Hematopoietic multipotent progenitor cell treated with erythropoietin and hydrocortisone succinate and interleukin-3 and kit ligand, for 4 days (in vitro differentiated cells): Measurements from ENCODE around the gene KEAP1.
A peak's percentile ranks its signal among the peaks of the same experiment; 100 is the strongest.
"Not testable (repeated sequence)": the region's sequence is repeated elsewhere in the genome, so short reads cannot be mapped to it uniquely, and the experiment has no call there.

Source experiments
- DNase-seq: peaks from one replicate; pipeline ENCODE4 v3.0.0-alpha.2; 2015

Gene KEAP1

DNA sequence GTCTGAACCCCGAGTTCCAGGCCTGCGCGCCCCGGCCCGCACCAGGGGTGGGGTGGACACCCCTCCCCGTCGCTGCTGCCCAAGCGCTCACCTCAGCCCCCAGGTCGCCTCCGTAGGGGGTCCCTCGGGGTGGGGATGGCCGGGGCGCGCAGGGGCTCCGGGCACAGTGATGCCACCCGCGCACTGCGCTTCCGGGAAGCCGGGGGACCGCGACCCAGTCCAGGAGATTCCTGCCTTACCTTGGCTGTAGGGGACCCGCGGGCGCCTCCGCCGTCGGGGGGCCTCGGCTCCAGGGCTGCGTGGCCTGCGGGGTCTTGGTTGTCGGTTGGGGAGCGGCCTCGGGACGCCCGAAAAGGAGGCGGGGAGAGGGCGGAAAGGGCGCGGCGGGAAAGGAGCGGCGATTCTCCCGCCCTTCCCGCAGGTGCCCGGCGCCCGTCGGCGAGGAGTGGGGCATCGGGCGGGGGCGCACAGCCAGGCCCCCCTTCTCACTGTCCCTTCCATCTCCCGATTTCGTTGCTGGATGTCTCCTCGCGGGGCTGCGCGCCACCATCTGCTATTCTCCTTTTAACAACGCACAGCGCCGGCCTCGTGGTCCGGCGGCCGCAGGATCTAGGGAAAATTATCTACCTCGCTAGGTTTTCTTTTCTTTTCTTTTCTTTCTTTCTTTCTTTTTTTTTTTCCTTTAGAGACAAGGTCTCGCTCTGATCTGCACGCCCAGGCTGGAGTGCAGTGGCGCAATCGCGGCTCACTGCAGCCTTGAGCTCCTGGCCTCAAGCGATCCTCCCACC lies at the start of gene KEAP1:
TSS of gene KEAP1 (minus strand) at position 355 of the 788 bp plus-strand sequence. CDS start 3,323 bp downstream, outside the sequence.
- DNase-seq = peak; percentile 82

DNA sequence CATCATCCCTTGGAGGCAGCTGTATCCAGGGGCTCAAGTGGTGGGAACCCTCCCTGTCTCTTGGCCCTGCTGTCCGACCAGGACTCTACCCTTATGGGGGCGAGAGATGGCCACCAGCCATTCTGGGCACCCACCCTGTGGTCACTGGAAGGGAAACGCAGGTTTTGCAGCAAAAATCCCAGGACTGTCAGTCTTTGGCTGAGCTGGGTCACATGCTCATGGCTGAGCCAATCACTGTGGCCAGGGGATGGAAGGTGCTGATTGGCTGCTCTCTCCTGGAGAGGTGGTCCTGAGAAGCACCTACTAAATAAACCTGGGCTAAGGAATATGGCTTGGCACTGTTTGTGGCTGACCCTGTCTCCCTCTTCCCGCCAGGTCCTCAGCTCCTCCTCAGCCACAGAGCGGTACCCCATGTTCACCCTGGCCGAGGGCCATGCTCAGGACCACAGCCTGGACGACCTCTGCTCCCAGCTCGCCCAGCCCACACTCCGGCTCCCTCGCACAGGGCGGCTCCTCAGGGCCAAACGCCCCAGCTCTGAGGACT lies 49.4 kb upstream of the KEAP1 start:
- DNase-seq = peak; percentile 75

DNA sequence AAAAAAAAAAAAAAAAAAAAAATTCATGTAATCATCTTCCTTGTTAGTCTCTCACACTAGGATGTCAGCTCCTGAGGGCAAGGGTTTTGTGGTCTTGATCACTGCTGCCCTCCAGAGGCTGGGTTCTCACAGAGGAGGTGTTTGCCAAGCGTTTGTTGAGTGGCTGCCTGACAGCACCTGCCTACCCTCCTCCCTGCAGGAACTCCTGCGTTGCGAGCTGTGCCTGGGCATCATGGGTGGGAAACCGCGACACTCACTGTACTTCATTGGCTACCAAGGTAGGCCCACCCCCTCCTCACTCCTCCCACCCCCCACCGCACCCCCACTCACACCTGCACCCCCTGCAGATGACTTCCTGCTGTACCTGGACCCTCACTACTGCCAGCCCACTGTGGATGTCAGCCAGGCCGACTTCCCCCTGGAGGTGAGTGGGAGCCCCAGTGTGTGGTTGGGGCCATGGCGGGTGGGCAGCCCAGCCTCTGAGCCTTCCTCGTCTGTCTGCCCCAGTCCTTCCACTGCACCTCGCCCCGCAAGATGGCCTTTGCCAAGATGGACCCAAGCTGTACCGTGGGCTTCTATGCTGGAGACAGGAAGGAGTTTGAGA lies 48.6 kb upstream of the KEAP1 start:
- DNase-seq = peak; percentile 90

DNA sequence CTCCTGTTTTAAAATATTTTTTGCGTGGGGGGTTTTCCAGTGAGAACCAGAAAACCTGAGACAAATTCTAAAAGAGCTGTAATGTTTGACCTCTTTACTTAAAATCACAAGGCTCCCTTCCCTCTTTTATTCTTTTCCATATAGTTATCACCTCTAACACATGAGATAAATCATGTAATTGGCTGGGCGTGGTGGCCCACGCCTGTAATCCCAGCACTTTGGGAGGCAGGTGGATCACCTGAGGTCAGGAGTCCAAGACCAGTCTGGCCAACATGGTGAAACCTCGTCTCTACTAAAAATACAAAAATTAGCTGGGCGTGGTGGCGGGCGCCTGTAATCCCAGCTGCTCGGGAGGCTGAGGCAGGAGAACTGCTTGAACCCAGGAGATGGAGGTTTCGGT lies 47.9 kb upstream of the KEAP1 start:
- DNase-seq = not testable (repeated sequence)

DNA sequence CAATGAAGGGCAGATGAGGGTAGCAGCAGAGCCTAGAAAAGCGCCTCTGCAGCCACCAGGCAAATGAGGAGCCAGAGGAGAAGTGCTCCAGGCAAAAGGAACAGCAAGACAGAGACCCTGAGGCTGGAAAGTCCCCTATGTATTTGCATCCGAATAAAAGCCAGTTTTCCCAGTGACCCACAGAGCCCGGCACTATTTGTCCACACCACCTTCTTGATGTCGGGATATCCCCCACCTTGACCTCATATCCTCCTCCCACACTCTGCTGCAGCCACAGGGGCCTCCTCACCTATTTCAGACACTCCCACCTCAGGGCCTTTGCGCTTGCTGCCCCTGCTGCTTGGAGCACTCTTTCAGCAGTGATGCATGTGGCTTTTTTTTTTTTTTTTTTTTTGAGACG lies 47.2 kb upstream of the KEAP1 start:
- DNase-seq = no peak

DNA sequence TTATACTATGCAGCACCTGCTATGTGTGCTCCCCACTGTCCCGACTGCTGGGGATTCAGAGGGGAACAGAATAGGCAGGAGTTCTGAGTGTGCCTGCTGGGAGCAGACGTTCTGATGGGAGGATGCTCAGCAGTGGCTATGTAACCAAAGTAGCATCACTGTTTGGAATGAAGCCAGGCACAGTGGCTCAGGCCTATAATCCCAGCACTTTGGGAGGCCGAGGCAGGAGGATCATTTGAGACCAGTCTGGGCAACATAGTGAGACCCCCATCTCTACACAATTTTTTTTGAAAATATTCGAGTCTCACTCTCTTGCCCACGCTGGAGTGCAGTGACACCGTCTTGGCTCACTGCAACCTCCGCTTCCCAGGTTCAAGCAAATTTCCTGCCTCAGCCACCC lies 46.6 kb upstream of the KEAP1 start:
- no peak for DNase-seq

DNA sequence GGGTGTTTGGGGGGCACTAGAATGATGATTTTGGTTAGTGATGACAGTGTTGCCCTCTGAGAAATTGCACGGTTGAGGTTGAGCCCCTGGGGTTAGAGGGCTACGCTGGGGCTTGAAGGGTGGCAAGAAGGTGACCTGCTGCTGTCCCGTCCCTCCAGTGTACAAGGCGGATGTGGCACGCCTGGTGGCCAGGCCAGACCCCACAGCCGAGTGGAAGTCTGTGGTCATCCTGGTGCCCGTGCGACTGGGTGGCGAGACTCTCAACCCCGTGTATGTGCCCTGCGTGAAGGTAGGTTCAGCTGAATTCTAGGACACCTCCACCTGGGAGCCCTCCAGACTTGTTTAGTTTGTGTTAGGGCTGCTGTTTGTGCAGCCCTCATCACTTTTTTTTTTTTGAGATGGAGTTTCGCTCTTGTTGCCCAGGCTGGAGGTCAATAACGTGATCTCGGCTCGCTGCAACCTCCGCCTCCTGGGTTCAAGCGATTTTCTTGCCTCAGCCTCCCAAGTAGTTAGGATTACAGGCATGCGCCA lies 45.7 kb upstream of the KEAP1 start:
- DNase-seq = no peak

DNA sequence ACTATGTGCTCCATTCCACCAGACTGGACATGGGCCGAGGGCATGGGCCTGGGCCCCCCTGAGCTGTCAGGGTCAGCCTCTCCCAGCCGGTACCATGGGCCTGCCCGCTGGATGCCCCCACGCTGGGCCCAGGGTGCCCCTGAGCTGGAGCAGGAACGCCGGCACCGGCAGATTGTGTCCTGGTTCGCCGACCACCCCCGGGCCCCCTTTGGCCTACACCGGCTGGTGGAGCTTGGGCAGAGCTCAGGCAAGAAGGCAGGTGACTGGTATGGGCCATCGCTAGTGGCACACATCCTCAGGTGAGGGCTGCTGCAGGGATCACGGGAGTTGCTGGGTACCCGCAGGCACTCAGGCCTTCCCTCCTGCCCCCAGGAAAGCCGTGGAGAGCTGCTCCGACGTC lies 43.7 kb upstream of the KEAP1 start:
- no peak for DNase-seq

DNA sequence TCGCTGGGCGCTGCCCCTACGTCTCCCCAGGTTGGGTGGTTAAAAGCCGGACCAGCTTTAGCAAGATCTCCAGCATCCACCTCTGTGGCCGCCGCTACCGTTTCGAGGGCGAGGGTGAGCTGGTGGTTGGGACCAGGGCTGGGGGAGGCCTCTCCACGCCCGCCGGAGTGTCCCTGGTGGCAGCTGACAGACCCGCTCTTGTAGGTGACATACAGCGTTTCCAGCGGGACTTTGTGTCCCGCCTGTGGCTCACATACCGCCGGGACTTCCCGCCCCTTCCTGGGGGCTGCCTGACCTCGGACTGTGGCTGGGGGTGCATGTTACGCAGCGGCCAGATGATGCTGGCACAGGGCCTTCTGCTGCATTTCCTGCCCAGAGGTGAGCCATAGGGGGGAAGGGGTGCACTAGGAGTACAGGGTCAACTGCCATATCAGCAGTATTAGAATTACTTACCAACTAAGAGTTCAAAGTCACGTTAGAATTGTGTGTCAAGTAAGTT lies 41.6 kb upstream of the KEAP1 start:
- peak; percentile 41 for DNase-seq

DNA sequence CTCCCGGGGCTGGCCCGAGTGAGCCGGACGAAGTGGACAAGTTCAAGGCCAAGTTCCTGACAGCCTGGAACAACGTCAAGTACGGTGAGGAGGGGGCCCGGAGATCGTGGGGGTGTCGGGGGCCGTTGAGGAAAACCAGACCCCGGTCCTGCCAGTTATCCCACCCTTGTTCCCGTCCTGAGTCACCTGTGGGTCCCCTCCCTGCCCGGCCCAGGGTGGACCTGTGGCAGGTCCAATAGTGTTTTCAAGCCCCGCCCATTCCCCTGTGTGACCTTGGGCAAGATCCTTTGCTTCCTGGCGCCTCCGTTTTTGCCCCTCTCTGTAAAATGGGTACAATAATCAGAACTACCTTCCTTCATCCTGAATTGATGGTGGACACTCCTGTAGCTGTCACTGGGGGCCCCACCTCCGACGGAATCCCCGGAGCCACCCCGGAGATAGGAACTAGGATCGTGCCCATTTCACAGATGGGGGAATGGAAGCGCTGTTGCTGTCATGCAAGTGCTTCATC lies 41.1 kb upstream of the KEAP1 start:
- peak; percentile 63 for DNase-seq

DNA sequence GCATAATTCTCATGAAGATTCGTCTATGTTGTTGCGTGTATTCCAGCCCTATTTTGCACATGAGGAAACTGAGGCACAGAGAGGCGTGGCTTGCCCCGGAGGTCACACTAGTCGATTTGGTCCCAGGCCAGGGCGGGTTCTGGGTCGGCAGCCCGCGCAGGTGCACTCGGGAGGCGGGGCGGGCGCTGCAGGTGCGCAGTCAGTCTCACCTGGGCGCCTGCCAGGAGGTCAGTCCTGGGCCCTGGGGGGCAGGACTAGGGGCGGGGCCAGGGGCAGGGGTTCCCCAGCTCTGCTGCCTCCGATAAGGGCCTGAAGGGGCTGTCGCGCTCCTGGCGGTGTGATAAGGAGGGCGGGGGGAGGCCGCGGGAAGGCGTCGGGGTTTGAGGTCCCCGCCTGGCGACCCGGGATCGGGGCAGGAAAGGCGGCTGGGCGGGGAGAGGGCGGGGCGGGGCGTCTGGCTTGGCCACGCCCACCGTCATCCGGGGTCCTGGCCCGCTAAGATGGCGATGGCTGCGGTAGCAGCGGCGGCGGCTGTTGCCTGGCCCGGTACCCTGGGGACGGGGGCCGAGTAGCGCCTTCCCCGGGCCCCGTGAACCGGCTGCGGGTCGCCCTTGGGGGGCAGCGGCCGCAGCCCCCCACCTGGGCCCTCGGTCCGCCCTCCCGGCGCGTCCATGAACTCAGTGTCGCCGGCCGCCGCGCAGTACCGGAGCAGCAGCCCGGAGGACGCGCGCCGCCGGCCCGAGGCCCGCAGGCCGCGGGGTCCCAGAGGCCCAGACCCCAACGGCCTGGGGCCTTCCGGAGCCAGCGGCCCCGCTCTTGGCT lies 40.5 kb upstream of the KEAP1 start, which contains the start of gene ATG4D:
TSS of gene ATG4D (plus strand) at position 485 of the 822 bp plus-strand sequence. CDS start at position 672, 187 bp downstream.
- DNase-seq = peak; percentile 98

DNA sequence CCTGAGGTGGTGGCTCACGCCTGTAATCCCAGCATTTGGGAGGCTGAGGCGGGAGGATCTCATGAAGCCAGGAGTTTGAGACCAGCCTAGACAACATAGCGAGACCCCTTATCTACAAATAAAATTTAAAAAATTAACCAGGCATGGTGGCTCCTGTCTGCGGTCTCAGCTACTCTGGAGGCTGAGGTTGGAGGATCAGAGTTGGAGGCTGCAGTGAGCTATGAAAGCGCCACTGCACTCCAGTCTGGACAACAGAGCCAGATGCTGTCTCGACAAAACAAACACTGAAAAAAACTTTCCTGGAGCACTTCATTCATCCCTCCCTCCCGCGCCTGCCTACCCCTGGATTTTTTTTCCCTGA lies 39.9 kb upstream of the KEAP1 start:
- peak; percentile 43 for DNase-seq

DNA sequence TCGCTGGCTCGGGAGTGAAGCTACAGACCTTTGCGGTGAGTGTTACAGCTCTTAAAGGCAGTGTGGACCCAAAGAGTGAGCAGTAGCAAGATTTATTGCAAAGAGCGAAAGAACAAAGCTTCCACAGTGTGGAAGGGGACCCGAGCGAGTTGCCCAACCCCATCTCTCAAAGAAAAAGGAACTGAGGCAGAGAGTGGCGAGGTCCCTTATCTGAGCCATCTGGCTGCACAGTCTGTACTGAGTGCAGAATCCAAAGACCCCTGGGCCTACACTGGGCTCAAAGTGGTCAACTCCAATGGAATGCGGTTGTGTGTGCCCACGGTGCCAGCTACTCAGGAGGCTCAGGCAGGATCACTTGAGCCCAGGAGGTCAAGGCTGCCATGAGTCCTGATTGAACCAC lies 35.9 kb upstream of the KEAP1 start:
- DNase-seq = peak; percentile 66

DNA sequence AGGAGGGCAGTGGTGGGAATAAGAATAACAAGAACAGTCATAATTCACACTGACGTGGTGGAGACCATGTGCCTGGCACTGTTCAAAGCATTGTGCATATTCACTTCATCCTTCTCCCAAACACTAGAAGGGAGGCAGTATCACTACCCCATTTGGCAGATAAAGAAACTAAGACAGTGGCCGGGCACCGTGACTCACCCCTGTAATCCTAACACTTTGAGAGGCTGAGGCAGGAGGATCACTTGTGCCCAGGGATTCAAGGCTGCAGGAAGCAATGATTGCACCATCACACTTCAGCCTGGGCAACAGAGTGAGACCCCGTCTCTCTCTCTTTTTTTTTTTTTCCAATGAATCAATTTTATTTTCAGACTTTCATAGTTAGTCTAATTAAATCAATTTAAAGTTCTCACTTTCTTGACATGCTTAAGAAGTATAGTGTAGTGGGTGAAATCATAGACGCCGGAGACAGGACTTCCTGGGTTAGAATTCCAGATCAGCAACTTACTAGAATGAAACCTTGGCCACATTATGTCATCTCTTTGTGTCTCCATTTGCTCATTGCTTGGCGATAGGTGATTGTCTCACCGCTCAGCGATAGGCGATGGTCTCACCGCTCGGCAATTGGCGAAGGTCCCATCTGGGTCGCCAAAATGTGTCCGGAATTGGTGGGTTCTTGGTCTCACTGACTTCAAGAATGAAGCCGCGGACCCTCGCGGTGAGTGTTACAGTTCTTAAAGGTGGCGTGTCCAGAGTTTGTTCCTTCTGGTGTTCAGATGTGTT lies 35.2 kb upstream of the KEAP1 start:
- no peak for DNase-seq

DNA sequence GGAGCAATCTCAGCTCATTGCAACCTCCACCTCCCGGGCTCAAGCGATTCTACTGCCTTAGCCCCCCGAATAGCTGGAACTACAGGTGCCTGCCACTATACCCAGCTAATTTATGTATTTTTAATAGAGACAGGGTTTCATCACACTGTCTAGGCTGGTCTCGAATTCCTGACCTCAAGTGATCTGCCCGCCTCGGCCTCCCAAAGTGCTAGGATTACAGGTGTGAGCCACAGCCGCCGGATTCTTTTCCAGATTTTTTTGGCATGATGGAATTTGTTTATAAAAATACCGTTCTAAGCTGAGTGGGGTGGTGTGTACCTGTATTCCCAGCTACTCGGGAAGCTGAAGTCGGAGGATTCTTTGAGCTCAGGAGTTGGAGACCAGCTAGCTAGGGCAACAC lies 34.5 kb upstream of the KEAP1 start:
- DNase-seq = no peak

DNA sequence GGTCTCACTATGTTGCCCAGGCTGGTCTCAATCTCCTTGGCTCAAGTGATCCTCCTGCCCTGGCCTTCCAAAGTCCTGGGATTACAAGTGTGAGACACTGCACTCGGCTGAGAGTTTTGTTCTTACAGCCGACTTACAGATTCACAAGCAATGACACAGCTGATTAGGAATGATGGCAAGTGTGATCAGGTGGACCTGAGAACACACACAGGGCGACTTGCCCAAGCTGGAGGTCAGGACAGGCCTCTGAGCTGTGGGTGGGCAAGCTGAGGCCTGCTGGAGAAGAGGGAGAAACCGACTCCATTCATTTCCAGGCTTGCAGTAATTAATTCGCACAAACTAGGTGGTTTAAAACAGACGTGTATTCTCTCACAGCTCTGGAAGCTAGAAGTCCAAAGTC lies 32.5 kb upstream of the KEAP1 start:
- no peak for DNase-seq

DNA sequence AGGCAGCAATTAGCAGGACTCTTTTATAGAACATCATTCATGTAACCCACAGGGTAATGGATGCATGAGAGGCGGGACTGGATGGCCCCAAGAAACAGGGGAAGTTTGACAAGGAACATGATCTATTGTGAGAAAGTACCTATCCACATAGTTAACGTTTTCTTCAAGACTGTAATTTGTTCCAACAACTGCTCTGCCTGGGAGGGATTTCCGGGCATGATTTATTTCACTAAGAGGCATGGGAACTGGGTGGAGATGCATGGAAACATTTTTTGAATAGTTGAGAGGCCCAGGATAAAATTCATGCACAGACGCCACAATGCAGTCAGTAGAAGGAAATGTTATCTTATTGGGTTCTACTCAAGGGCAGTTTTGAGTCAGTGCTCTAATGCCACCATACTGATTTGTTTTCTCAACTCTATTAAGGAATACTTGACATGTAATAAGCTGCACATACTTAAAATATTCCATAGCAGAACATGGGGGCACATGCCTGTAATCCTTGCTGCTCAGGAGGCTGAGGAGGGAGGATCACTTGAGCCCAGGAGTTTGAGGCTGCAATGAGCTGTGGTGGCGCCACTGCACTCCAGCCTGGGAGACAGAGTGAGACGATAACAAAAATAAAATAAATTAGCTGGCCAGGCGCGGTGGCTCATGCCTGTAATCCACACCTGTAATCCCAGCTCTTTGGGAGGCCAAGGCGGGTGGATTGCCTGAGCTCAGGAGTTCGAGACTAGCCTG lies 30.7 kb upstream of the KEAP1 start:
- no peak for DNase-seq

DNA sequence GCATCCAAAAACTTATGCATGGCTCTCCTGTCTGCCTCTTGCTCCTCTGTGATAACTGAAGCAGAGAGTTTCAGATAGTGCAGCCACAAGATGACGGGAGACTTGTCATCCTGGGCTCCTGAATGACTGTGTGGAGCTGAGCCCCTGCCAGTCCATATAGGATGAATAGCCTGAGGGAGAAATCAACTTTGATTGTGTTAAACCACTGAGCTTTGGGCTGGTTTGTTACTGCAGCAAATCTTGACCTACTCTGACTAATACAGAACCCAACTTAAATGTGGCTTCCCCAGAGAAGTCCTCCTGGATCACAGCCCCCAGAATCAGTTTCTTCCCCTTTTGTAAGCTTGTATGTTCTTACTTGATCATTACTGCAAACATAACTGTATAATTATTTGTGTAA lies 29.3 kb upstream of the KEAP1 start:
- DNase-seq = no peak

DNA sequence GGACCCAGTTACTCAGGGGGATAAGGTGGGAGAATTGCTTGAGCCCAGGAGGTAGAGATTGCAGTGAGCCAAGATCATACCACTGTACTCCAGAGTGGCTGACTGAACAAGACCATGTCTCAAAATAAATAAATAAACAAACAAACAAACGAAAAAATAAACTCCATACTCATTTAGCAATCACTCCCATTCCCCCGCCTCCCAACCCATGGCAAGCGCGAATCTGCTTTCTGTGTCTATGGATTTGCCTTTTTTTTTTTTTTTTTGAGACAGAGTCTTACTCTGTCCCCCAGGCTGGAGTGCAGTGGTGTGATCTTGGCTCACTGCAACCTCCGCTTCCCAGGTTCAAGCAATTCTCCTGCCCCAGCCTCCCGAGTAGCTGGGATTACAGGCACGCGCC lies 23.7 kb upstream of the KEAP1 start:
- not testable (repeated sequence) for DNase-seq

DNA sequence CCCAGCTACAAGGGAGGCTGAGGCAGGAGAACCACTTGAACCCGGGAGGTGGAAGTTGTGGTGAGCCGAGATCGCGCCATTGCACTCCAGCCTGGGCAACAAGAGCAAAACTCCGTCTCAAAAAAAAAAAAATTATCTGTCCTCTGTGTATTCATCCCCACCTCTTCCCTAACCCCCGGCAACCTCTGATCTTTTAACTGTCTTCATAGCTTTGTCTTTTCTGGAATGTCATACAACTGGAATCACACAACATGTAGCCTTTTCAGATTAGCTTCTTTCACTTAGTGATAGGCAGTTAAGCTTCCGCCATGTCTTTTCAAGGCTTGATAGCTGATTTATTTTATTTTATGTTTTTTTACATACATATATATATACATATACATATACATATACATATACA lies 22.5 kb upstream of the KEAP1 start:
- no peak for DNase-seq

DNA sequence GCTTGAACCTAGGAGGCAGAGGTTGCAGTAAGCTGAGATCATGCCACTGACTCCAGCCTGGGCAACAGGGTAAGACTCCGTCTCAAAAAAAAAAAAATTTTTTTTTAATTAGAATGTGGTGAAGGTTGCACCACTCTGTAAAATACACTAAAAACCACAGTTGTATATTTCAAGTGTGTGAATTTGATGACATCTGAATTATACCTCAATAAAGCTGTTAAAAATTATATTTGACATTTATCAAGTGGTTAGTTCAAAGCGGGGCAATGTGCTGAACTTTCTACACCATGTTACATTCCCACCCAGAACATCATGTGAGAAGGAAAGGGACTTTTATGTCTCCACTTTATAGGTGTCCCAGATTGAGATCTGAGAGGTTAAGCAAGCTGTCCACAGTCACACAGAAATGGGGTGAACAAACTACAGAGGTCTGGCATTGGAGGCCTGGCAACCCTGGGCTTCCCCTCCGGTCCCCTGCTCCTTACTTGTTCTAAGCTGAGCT lies 20.0 kb upstream of the KEAP1 start:
- DNase-seq = no peak
